GM20000 (cell line): ENCODE measurements around the gene NIPSNAP2.
"Not testable (repeated sequence)": the region's sequence is repeated elsewhere in the genome, so short reads cannot be mapped to it uniquely, and the experiment has no call there.

Experiments used
- DNase-seq: peaks from one replicate; pipeline ENCODE4 v3.0.0; 2012; ENCODE audit warnings: low spot score
- CTCF ChIP-seq: IDR thresholded peaks from 2 replicates; pipeline ENCODE4 v1.5.1; 2012; ENCODE audit warnings: mild to moderate bottlenecking, control low read depth; ENCODE audit errors: extremely low read depth, missing control alignments

Gene NIPSNAP2

DNA sequence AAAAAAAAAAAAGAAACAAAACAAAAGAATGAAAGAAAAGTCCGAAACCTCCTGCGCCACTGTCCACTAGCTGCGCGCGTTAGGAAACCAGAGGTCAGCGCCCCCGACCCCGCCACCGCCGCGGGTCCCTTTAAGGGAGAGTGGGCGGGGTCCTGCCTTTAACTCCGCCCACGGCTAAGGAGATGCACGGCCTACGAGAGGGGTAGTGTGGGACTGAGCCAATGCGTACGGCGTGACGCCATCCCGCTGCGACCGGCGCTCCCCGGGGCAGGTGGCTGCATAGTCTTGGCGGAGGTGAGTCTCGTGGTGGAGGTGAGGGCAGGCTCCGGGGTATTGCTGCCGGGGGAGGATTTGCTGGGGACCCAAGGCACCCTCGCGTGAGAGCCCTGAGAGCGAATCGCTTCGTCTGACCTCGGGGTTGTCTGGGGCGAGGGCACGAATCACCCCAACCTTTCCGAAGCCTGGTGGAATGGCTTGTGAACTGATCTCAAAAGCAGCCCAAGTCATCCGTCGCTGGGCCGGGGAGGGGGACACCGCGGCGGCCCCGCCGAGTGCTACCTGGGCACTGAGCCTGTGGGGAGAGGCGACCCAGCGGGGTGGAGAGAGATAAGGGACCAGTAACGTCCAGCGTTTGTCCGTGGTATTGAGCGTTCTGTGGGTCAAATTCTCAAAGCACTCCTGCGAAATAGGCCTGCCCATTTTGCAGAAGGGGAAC lies 12.6 kb upstream of the NIPSNAP2 start, which contains the start of gene MRPS17:
MRPS17 (plus strand) TSS at position 241 of the 715 bp plus-strand sequence. CDS start 1,319 bp downstream, outside the sequence.
- TF ChIP-seq CTCF = no peak
- DNase-seq = peak; percentile 96

GRCh38 chr7:55952352-55952671 lies 12.1 kb upstream of the NIPSNAP2 start:
- DNase-seq = not testable (repeated sequence)

DNA sequence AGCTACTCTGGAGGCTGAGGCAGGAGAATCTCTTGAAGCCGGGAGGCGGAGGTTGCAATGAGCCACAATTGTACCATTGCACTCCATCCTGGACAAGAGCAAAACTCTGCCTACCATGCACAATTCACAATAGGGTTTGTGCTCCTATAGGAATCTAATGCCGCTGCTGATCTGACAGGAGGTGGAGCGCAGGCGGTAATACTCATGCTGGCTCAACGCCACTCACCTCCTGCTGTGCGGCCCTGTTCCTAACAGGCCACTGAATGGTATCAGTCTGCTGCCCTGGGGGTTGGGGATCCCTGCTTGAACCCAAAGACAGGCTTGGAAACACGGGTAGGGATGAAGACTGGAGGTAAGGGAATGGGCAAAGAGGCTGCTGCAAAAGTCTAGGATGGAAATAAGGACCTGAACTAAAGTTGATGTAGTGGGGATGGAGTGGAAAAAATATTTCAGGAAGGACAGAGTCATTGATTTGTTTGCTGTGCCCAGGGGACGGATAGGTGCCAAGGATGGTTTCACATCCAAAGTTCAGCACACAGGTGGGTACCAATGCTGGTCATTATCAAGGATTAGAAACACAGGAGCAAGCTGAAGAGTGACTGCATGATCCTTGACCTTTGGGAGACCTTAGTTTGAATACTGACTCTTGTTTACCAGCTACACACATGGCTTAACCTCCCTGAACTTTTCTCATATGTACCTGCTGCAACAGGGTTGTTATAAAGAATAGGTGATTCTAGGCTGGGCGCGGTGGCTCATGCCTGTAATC lies 10.5 kb upstream of the NIPSNAP2 start:
- no peak for TF ChIP-seq CTCF
- no peak for DNase-seq

GRCh38 chr7:55957190-55957589 lies 7.2 kb upstream of the NIPSNAP2 start:
- DNase-seq = no peak
- no peak for TF ChIP-seq CTCF

- no peak for DNase-seq
Observed at GRCh38 chr7:55962014-55962413, 2.4 kb upstream of the NIPSNAP2 start.

DNA sequence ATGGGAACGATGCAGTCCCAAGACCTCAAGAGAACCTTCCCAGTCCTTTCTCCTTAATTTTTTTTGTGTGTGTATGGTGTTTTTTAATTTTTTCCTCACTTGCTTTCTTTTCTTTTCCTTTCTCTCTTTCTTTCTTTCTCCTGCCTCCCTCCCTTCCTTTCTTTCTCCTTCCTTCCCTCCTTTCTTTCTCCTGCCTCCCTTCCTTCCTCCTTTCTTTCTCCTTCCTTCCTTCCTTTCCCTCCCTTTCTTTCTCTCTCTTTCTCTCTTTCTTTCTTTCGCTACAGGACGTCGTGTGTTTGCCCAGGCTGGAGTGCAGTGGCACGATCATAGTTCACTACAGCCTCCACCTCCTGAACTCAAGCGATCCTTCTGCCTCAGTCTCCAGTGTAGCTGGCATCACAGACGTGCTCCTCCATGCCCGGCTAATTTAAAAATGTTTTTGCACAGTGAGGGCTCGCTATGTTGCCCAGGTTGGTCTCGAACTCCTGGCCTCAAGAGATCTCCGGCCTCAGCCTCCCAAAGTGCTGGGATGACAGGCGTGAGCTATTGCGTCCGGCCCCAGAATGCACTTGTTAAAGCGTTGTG lies 709 bp upstream of the NIPSNAP2 start:
- no peak for TF ChIP-seq CTCF
- DNase-seq = no peak

More at GRCh38 chr7:55962014-55962413, 2.4 kb upstream of the NIPSNAP2 start:
- TF ChIP-seq CTCF = no peak

- no peak for TF ChIP-seq CTCF
Observed at GRCh38 chr7:55965100-55965470, 700 bp downstream of the NIPSNAP2 start.

More at GRCh38 chr7:55965100-55965470, 700 bp downstream of the NIPSNAP2 start:
- no peak for DNase-seq
